IPS-11a (cell line): ENCODE data around the gene CFAP92.
"Not testable (repeated sequence)": the region's sequence is repeated elsewhere in the genome, so short reads cannot be mapped to it uniquely, and the experiment has no call there.

Experiments
- H3K4me3 ChIP-seq: one replicate; pipeline ENCODE4 v1.5.1; 2013; ENCODE audit warnings: low read depth, low read length, control low read depth

CFAP92 gene

GRCh38 chr3:128870347-128870746 is 123.5 kb downstream of the CFAP92 start:
- no peak overlapping the region for H3K4me3 ChIP-seq

- no peak overlapping the region for H3K4me3 ChIP-seq
Observed at GRCh38 chr3:128867200-128868125, 126.4 kb downstream of the CFAP92 start.

GRCh38 chr3:128864849-128865804 is 128.7 kb downstream of the CFAP92 start:
- H3K4me3 ChIP-seq = not testable (repeated sequence)

- no peak overlapping the region for H3K4me3 ChIP-seq
Observed at GRCh38 chr3:128864351-128864811, 129.5 kb downstream of the CFAP92 start.

GRCh38 chr3:128863560-128863959 is 130.3 kb downstream of the CFAP92 start:
- no peak overlapping the region for H3K4me3 ChIP-seq

- no peak overlapping the region for H3K4me3 ChIP-seq
Observed at GRCh38 chr3:128861491-128861890, 132.4 kb downstream of the CFAP92 start.
